HL-60 (cell line): ENCODE results near the gene RERE.

Experiments
- DNase-seq, 2 experiments: peaks; one replicate each; pipeline ENCODE4 v3.0.0-alpha.2; 2010 to 2020; ENCODE audit warnings: low read depth in 1 of 2, low spot score in 1 of 2
- H3K27ac ChIP-seq: fragments of 250-450 bp; sonication (Bioruptor Pico); replicated peaks from 2 replicates; pipeline ENCODE4 v1.5.1; 2020; ENCODE audit warnings: mild to moderate bottlenecking, moderate library complexity
- H3K27me3 ChIP-seq: fragments of 250-450 bp; sonication (Bioruptor Pico); 2 replicates; pipeline ENCODE4 v1.5.1; 2021; ENCODE audit warnings: mild to moderate bottlenecking, moderate library complexity; ENCODE audit not compliant: insufficient read depth, poor library complexity, severe bottlenecking
- H3K4me3 ChIP-seq: replicated peaks from 2 replicates; pipeline ENCODE4 v1.5.1; 2011; ENCODE audit warnings: mild to moderate bottlenecking, control low read depth, low read length; ENCODE audit not compliant: insufficient read depth
- CTCF ChIP-seq: IDR thresholded peaks from one replicate; pipeline ENCODE4 v1.5.1; 2011; ENCODE audit warnings: low read length, control low read depth, inconsistent platforms; ENCODE audit not compliant: insufficient read depth
- GABPA ChIP-seq: IDR thresholded peaks from 2 replicates; pipeline ENCODE4 v1.6.1; 2012; ENCODE audit warnings: low read depth
- POLR2AphosphoS5 ChIP-seq: IDR thresholded peaks from 2 replicates; pipeline ENCODE4 v1.6.1; 2012; ENCODE audit warnings: low read depth
- REST ChIP-seq: IDR thresholded peaks from 2 replicates; pipeline ENCODE4 v1.6.1; 2012; ENCODE audit warnings: low read depth; ENCODE audit not compliant: insufficient replicate concordance
- SPI1 ChIP-seq: IDR thresholded peaks from 2 replicates; pipeline ENCODE4 v1.6.1; 2012; ENCODE audit warnings: low read depth, mild to moderate bottlenecking, borderline replicate concordance

The RERE gene

GRCh38 chr1:8711873-8712412 is 105.5 kb downstream of the RERE start:
- no peaks in the 10 kb centered on the region for H3K27me3 ChIP-seq
- no peak for TF ChIP-seq SPI1
- no peak for TF ChIP-seq CTCF
- TF ChIP-seq REST = no peak
- TF ChIP-seq POLR2AphosphoS5 = no peak
- TF ChIP-seq GABPA = no peak
- DNase-seq = no peak
- no peak overlapping the region for H3K4me3 ChIP-seq
- peak overlapping the region; percentile 98 for H3K27ac ChIP-seq

- H3K4me3 ChIP-seq = no peak overlapping the region
- TF ChIP-seq REST = no peak
- TF ChIP-seq GABPA = no peak
- no peak for TF ChIP-seq SPI1
- no peak for TF ChIP-seq CTCF
- TF ChIP-seq POLR2AphosphoS5 = no peak
These were observed 106.3 kb downstream of the RERE start for GRCh38 chr1:8711151-8711550.

GRCh38 chr1:8708259-8708658 is 109.2 kb downstream of the RERE start:
- H3K27ac ChIP-seq = no peak overlapping the region
- TF ChIP-seq REST (no peak), GABPA (no peak), SPI1 (no peak), CTCF (no peak), POLR2AphosphoS5 (no peak)
- H3K27me3 ChIP-seq = no peaks in the 10 kb centered on the region
- no peak overlapping the region for H3K4me3 ChIP-seq
- DNase-seq = no peak

More at GRCh38 chr1:8711151-8711550, 106.3 kb downstream of the RERE start:
- DNase-seq = no peak
- Histone ChIP-seq H3K27me3 (no peaks in the 10 kb centered on the region), H3K27ac (no peak overlapping the region; the same call in 1 of the 2 replicates)
